Measurements from ENCODE around the gene LARP6. TPM values are rescaled to one million over a fixed set of nuclear protein-coding genes. Genes with fewer than 3 reads are reported as not detected.

The LARP6 gene
- total and polyA plus RNA-seq, 2 of the 13 experiments (the other 11 are each of a cell fraction or from before 2014, with no cell fraction given), result 2.9 to 8.2 TPM

GRCh38 chr15:70880781-70881180 lies 26.8 kb upstream of the LARP6 start (continued):
- TF ChIP-seq ONECUT2 (CRISPR knock-in tag; IDR thresholded peaks at IDR 0.05), result no peak

GRCh38 chr15:70879401-70879800 lies 25.4 kb upstream of the LARP6 start:
- ChIA-PET POLR2A (no interaction called here), CTCF (ENCODE audit: low intra/inter-chr PET ratio, low total read pairs) (no interaction called here)
- no peaks in the 10 kb centered on the region for H3K27me3 ChIP-seq (ENCODE audit: control insufficient read depth in 1 of 2, insufficient read depth in 2 of 2, low read length in 2 of 2)
- no peak overlapping the region for H3K27ac ChIP-seq (ENCODE audit: extremely low read length, insufficient read depth, low read length)
- FAIRE-seq (no peak), ATAC-seq (no peak), DNase-seq (ENCODE audit: low spot score) (no peak)
- no peaks in the 10 kb centered on the region for H3K36me3 ChIP-seq (replicated peaks in 1 of 2; ENCODE audit: control insufficient read depth in 1 of 2, insufficient read depth in 2 of 2, low read length in 2 of 2)
- no peak overlapping the region for H3K4me2 ChIP-seq (ENCODE audit: low read depth, low read length)
- H2AFZ ChIP-seq (ENCODE audit: low read length), result no peak overlapping the region
- H3K9me3 ChIP-seq (ENCODE audit: low read length), result no peaks in the 10 kb centered on the region
- no peak overlapping the region for H3K4me3 ChIP-seq (replicated peaks in 1 of 3; ENCODE audit: insufficient read depth in 1 of 3, low read depth in 2 of 3, low read length in 3 of 3)
- TF ChIP-seq SAP130 (CRISPR knock-in tag; IDR thresholded peaks at IDR 0.05; ENCODE audit: low read depth), result no peak
- no peak for TF ChIP-seq NCOA5 (CRISPR knock-in tag; IDR thresholded peaks at IDR 0.05)
- no peak for TF ChIP-seq HNF1B (CRISPR knock-in tag; IDR thresholded peaks at IDR 0.05)
- no peak for TF ChIP-seq KDM1A (CRISPR knock-in tag; IDR thresholded peaks at IDR 0.05)
- no peak for TF ChIP-seq TEAD2 (CRISPR knock-in tag; IDR thresholded peaks at IDR 0.05)
- TF ChIP-seq JDP2 (CRISPR knock-in tag; IDR thresholded peaks at IDR 0.05; ENCODE audit: borderline replicate concordance), result no peak
- TF ChIP-seq SALL1 (CRISPR knock-in tag; IDR thresholded peaks at IDR 0.05), result no peak
- no peak for TF ChIP-seq ZNF17 (CRISPR knock-in tag; IDR thresholded peaks at IDR 0.05)
- TF ChIP-seq ZNF605 (CRISPR knock-in tag; IDR thresholded peaks at IDR 0.05), result no peak
- TF ChIP-seq MXI1 (IDR thresholded peaks at IDR 0.05; ENCODE audit: borderline replicate concordance, low read depth, low read length), result no peak
- TF ChIP-seq TBP (CRISPR knock-in tag; IDR thresholded peaks at IDR 0.05), result no peak
- no peaks in the 10 kb centered on the region for H3K79me2 ChIP-seq (ENCODE audit: insufficient read depth, low read length)
- no peak overlapping the region for H3K9ac ChIP-seq (ENCODE audit: insufficient read depth, low read depth, low read length)
- WGBS (ENCODE audit: low lambda C conversion rate), result 54% methylated on average over 2 of the region's 2 CpGs
- no TSS peak for BruUV-seq (replicated peaks)
- peaks cover 14% of the 10 kb centered on the region for H3K4me1 ChIP-seq (ENCODE audit: insufficient read depth, low read length)
- in situ Hi-C loops (cut with HindIII; ENCODE audit: extremely low pct_ligation_motif_present, low pct_unique_long_range_greater_than_20kb) (loop anchor here (10.0 kb wide), 1 partner anchor 55 kb away; no protein-coding TSS in a partner anchor), intact Hi-C loops (cut with micrococcal nuclease; ENCODE audit: unreplicated experiment) (no loop called here)
- no peaks in the 10 kb centered on the region for H4K20me1 ChIP-seq (ENCODE audit: insufficient read depth, low read length)
